Keratinocyte (primary cell): ENCODE measurements around the gene A2M.

Experiments used
- CTCF ChIP-seq, 3 experiments: IDR thresholded peaks in 1 of 3; conservative IDR thresholded peaks in 1 of 3; optimal IDR thresholded peaks in 1 of 3; 2 replicates in 2 of 3; 3 replicates in 1 of 3; pipeline versions ENCODE3 to v1.5.1; 2011; ENCODE audit warnings: low read length in 3 of 3, mild to moderate bottlenecking in 3 of 3, moderate library complexity in 2 of 3, control low read depth in 1 of 3, inconsistent platforms in 1 of 3; ENCODE audit not compliant: insufficient read depth in 2 of 3; ENCODE audit errors: extremely low read depth in 1 of 3
- EZH2 ChIP-seq: IDR thresholded peaks from one replicate; pipeline ENCODE4 v1.6.1; 2012; ENCODE audit warnings: inconsistent platforms, mild to moderate bottlenecking, low read length, moderate library complexity

DNA sequence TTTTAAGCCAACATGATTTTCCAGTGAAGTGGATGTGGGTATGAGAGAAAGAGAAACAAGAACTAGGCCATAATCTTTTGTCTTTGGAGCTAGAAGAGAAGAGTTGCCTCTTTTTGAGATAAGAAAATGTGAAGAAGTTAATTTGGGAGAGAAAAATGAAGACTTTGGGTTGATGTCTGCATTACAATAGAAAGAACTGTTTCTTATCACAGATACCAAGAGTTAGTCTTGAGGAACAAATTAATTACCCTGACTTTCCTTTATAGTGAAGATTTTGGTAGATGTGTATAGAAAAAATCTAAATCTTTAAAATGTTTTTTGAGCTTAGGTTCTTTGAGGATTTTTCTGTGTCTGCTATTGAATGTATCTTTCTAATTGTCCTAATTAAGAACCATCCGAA lies 4.2 kb downstream of the A2M start:
- TF ChIP-seq CTCF (optimal IDR thresholded peaks at IDR 0.05 in 1 of 3, IDR thresholded peaks at IDR 0.05 in 1 of 3, conservative IDR thresholded peaks at IDR 0.05 in 1 of 3; ENCODE audit: extremely low read depth in 1 of 3, insufficient read depth in 2 of 3, low read length in 3 of 3) (no peak), EZH2 (no peak)
